GM12872 (cell line): ENCODE measurements around the gene ZKSCAN4.

Experiments used
- CTCF ChIP-seq: IDR thresholded peaks from 3 replicates; pipeline ENCODE4 v1.5.1; 2011; ENCODE audit warnings: low read depth, mild to moderate bottlenecking, low read length, moderate library complexity; ENCODE audit not compliant: insufficient read depth

The ZKSCAN4 gene

DNA sequence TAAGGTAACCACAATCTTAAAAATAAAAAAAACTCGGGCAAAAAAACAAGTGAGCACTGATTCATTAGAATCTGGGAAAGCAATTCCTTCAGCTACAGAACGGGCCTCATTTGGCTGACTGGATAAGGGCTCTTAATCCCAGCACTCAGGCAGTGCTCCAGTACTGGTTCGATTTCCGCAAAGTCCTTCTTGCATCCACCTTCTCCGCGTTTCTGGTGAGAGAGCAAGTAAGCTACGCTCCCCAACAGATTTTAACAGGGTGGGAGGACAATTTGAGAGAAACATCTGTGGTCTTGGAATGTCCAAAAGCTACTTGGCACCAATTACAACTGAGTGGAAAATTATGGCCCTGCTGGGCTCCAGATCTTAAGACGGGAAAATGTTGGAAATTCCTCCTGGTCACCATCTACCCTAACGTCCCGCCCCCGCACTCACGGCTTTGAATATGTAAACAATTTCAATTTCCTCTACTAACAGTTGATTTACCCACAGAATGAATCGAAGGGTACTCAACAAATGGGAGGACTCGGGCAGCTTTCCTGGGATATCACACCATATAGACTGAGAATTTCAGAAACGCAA is 45.0 kb downstream of the ZKSCAN4 start:
- TF ChIP-seq CTCF = no peak

- TF ChIP-seq CTCF = no peak
These were observed 45.5 kb downstream of the ZKSCAN4 start for GRCh38 chr6:28206527-28206926.

GRCh38 chr6:28205879-28206278 is 46.2 kb downstream of the ZKSCAN4 start:
- TF ChIP-seq CTCF = no peak

DNA sequence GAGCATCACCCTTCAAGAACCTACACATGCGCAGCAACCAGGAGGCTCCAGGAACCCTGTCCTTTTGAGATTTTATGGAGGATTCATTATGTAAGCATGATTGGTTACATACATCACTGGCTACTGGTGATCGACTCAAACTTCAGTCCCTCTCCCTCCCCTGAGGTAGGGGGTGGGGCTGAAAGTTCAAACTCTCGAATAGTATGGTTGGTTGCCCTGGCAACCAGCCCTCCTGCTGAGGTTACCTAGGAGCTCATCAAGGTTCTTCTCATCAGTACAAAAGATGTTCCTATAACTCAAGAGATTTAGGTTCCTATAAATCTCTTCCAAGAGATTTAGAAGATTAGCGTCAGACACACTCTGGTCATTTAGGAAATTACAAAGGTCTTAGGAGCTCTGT is 48.9 kb downstream of the ZKSCAN4 start:
- no peak for TF ChIP-seq CTCF

DNA sequence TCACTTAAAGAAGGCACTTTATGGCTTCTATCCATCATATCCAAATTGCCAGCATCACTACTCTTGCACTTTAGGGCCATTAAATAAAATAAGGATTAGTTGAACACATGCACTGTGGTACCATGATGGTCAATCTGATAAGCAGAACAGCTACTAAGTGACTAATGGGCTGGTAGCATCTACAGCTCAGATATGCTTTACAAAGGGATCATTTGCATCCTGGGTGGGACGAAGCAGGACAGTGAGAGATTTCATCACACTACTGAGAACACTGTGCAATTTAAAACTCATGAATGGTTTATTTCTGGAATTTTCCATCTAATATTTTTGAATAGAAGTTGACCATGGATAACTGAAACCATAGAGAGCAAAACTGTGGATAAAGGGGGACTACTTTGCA is 52.0 kb downstream of the ZKSCAN4 start:
- no peak for TF ChIP-seq CTCF
